SK-N-SH treated with all-trans-retinoic acid at 6 μM for 48 hours (cell line): ENCODE results near the gene FAM219B.
"Not testable (repeated sequence)": the region's sequence is repeated elsewhere in the genome, so short reads cannot be mapped to it uniquely, and the experiment has no call there.

ENCODE experiments used
- ATAC-seq: fragments of 200-7000 bp; cut with Tn5 transposase; 3 replicates; pipeline ENCODE4 v1.9.1; 2020; ENCODE audit warnings: mild to moderate bottlenecking, moderate library complexity
- ARNTL ChIP-seq: fragments of 450-650 bp; formaldehyde crosslinking; IDR thresholded peaks from 2 replicates; pipeline ENCODE4 v1.5.0; 2020; ENCODE audit warnings: low read depth, mild to moderate bottlenecking, moderate library complexity, borderline replicate concordance
- BACH2 ChIP-seq: fragments of 250-450 bp; sonication (Bioruptor Pico); IDR thresholded peaks from 2 replicates; pipeline ENCODE4 v1.9.0; 2021; ENCODE audit warnings: mild to moderate bottlenecking, borderline replicate concordance
- CSDC2 ChIP-seq: fragments of 250-450 bp; sonication (Bioruptor Pico); IDR thresholded peaks from 2 replicates; pipeline ENCODE4 v1.5.0; 2020; ENCODE audit warnings: mild to moderate bottlenecking, moderate library complexity
- GLIS3 ChIP-seq: fragments of 250-450 bp; sonication (Bioruptor Pico); IDR thresholded peaks from 2 replicates; pipeline ENCODE4 v1.5.0; 2020; ENCODE audit warnings: mild to moderate bottlenecking, moderate library complexity
- ISL1 ChIP-seq: fragments of 250-450 bp; sonication (Bioruptor Pico); IDR thresholded peaks from 2 replicates; pipeline ENCODE4 v2.1.2; 2022; ENCODE audit warnings: mild to moderate bottlenecking, moderate library complexity
- OSR1 ChIP-seq: fragments of 250-450 bp; sonication (Bioruptor Pico); IDR thresholded peaks from 2 replicates; pipeline ENCODE4 v1.8.0; 2022; ENCODE audit warnings: moderate library complexity, mild to moderate bottlenecking, inconsistent platforms
- POU6F1 ChIP-seq: fragments of 250-450 bp; sonication (Bioruptor Pico); IDR thresholded peaks from 2 replicates; pipeline ENCODE4 v1.8.0; 2021; ENCODE audit warnings: low read depth, mild to moderate bottlenecking, moderate library complexity, borderline replicate concordance
- PPARA ChIP-seq: fragments of 250-450 bp; sonication (Bioruptor Pico); IDR thresholded peaks from 2 replicates; pipeline ENCODE4 v1.5.0; 2020; ENCODE audit warnings: mild to moderate bottlenecking, borderline replicate concordance
- RARB ChIP-seq: fragments of 250-450 bp; sonication (Bioruptor Pico); IDR thresholded peaks from 2 replicates; pipeline ENCODE4 v1.8.0; 2021; ENCODE audit warnings: mild to moderate bottlenecking, moderate library complexity
- SNAI2 ChIP-seq: fragments of 250-450 bp; sonication (Bioruptor Pico); IDR thresholded peaks from 2 replicates; pipeline ENCODE4 v1.5.0; 2020; ENCODE audit warnings: mild to moderate bottlenecking, moderate library complexity
- TCF4 ChIP-seq: fragments of 250-450 bp; sonication (Bioruptor Pico); IDR thresholded peaks from 2 replicates; pipeline ENCODE4 v1.8.0; 2021; ENCODE audit warnings: mild to moderate bottlenecking, moderate library complexity, borderline replicate concordance
- TOX ChIP-seq: fragments of 250-450 bp; sonication (Bioruptor Pico); IDR thresholded peaks from 2 replicates; pipeline ENCODE4 v1.8.0; 2021; ENCODE audit warnings: mild to moderate bottlenecking, moderate library complexity, borderline replicate concordance
- TSHZ2 ChIP-seq: fragments of 250-450 bp; sonication (Bioruptor Pico); IDR thresholded peaks from 2 replicates; pipeline ENCODE4 v1.5.0; 2020; ENCODE audit warnings: mild to moderate bottlenecking, moderate library complexity
- ZC3H10 ChIP-seq: fragments of 250-450 bp; sonication (Bioruptor Pico); IDR thresholded peaks from 2 replicates; pipeline ENCODE4 v1.5.1; 2021; ENCODE audit warnings: mild to moderate bottlenecking, moderate library complexity
- ZFP3 ChIP-seq: fragments of 250-450 bp; sonication (Bioruptor Pico); IDR thresholded peaks from 2 replicates; pipeline ENCODE4 v1.5.0; 2020; ENCODE audit warnings: mild to moderate bottlenecking, moderate library complexity
- ZNF565 ChIP-seq: fragments of 450-650 bp; formaldehyde crosslinking; conservative IDR thresholded peaks from 2 replicates; pipeline ENCODE4 v1.5.0; 2020; ENCODE audit warnings: low read depth, mild to moderate bottlenecking, moderate library complexity
- ZNF70 ChIP-seq: fragments of 450-650 bp; formaldehyde crosslinking; IDR thresholded peaks from 2 replicates; pipeline ENCODE4 v1.5.0; 2020; ENCODE audit warnings: mild to moderate bottlenecking, moderate library complexity
- ZNF8 ChIP-seq: fragments of 450-650 bp; formaldehyde crosslinking; IDR thresholded peaks from 2 replicates; pipeline ENCODE4 v1.5.0; 2020; ENCODE audit warnings: mild to moderate bottlenecking, moderate library complexity
- TF ChIP-seq, protein P1 (sequence below): fragments of 250-450 bp; sonication (Bioruptor Pico); IDR thresholded peaks from 2 replicates; pipeline ENCODE4 v1.8.0; 2020; ENCODE audit warnings: mild to moderate bottlenecking, moderate library complexity, borderline replicate concordance
- TF ChIP-seq, protein P2 (sequence below): fragments of 250-450 bp; sonication (Bioruptor Pico); IDR thresholded peaks from 2 replicates; pipeline ENCODE4 v1.5.1; 2021; ENCODE audit warnings: mild to moderate bottlenecking, moderate library complexity

The FAM219B gene

GRCh38 chr15:74924525-74924924 lies 17.9 kb upstream of the FAM219B start:
- ATAC-seq: no peak
- TF ChIP-seq PPARA (no peak), ZFP3 (CRISPR knock-in tag) (no peak), GLIS3 (CRISPR knock-in tag) (no peak), OSR1 (CRISPR knock-in tag) (no peak), POU6F1 (CRISPR knock-in tag) (no peak), ARNTL (CRISPR knock-in tag) (no peak), TOX (no peak), ZC3H10 (CRISPR knock-in tag) (no peak), RARB (no peak), ZNF70 (CRISPR knock-in tag) (no peak), BACH2 (CRISPR knock-in tag) (no peak), TSHZ2 (CRISPR knock-in tag) (no peak)
- TF ChIP-seq, protein P1, sequence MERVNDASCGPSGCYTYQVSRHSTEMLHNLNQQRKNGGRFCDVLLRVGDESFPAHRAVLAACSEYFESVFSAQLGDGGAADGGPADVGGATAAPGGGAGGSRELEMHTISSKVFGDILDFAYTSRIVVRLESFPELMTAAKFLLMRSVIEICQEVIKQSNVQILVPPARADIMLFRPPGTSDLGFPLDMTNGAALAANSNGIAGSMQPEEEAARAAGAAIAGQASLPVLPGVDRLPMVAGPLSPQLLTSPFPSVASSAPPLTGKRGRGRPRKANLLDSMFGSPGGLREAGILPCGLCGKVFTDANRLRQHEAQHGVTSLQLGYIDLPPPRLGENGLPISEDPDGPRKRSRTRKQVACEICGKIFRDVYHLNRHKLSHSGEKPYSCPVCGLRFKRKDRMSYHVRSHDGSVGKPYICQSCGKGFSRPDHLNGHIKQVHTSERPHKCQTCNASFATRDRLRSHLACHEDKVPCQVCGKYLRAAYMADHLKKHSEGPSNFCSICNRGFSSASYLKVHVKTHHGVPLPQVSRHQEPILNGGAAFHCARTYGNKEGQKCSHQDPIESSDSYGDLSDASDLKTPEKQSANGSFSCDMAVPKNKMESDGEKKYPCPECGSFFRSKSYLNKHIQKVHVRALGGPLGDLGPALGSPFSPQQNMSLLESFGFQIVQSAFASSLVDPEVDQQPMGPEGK (CRISPR knock-in tag): no peak
- TF ChIP-seq, protein P2, sequence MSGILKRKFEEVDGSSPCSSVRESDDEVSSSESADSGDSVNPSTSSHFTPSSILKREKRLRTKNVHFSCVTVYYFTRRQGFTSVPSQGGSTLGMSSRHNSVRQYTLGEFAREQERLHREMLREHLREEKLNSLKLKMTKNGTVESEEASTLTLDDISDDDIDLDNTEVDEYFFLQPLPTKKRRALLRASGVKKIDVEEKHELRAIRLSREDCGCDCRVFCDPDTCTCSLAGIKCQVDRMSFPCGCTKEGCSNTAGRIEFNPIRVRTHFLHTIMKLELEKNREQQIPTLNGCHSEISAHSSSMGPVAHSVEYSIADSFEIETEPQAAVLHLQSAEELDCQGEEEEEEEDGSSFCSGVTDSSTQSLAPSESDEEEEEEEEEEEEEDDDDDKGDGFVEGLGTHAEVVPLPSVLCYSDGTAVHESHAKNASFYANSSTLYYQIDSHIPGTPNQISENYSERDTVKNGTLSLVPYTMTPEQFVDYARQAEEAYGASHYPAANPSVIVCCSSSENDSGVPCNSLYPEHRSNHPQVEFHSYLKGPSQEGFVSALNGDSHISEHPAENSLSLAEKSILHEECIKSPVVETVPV (CRISPR knock-in tag): no peak

DNA sequence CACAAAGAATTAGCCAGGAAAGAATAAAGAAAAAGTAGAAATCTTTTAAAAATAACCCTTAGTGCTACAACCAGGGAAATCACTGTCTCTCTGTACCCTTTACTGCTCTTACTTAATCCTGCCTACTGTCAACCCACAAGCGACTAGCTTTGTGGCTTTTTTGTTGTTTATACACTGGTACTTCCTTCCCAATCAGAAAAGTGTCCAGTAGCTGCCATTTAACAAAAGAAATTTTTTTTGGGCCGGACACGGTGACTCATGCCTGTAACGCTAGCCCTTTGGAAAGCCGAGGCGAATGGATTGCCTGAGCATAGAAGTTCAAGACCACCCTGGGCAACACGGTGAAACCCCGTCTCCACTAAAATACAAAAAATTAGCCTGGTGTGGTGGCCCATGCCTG lies 13.8 kb upstream of the FAM219B start:
- no peak for ATAC-seq
- TF ChIP-seq ZNF565 (CRISPR knock-in tag) (no peak), SNAI2 (no peak), TOX (no peak), ZNF8 (CRISPR knock-in tag) (no peak), TCF4 (CRISPR knock-in tag) (no peak), PPARA (no peak), POU6F1 (CRISPR knock-in tag) (no peak), ZFP3 (CRISPR knock-in tag) (no peak), RARB (no peak), CSDC2 (CRISPR knock-in tag) (no peak), ISL1 (CRISPR knock-in tag) (no peak)
- TF ChIP-seq, protein P2 (CRISPR knock-in tag): no peak
- TF ChIP-seq, all 23 proteins: peak for 0

DNA sequence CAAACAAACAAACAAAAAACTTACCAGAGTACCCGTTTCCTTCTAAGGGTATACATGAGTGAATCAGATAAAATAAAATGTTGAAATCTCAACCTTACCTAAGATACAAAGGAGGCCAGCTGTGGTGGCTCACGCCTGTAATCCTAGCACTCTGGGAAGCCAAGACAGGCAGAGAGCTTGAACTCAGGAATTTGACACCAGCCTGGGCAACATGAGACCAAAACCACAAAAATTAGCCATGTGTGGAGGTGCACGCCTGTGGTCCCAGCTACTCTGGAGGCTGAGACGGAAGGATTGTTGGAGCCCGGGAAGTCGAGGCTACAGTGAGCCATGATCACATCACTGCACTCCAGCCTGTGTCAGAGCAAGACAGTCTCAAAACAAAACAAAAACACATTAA lies 11.0 kb upstream of the FAM219B start:
- TF ChIP-seq ZNF565 (CRISPR knock-in tag): no peak
- no peak for ATAC-seq

DNA sequence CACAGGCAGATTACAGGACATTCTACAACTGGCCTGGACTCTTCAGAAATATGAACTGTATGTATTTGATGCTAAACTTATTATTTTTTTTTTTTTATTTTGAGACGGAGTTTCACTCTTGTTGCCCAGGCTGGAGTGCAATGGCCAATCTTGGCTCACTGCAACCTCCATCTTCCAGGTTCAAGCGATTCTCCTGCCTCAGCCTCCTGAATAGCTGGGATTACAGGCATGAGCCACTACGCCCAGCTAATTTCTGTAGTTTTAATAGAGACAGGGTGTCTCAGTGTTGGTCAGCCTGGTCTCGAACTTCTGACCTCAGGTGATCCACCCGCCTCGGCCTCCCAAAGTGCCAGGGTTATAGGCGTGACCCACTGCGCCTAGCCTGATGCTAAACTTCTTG lies 7.1 kb upstream of the FAM219B start:
- not testable (repeated sequence) for ATAC-seq
